OCI-LY1 (cell line): Measurements from ENCODE around the gene SENP8.
A peak's percentile ranks its signal among the peaks of the same experiment; 100 is the strongest.

Experiments
- H2AFZ ChIP-seq: fragments of 200-600 bp; sonication (generic), shearing (Covaris generic); 2 replicates; pipeline ENCODE4 v1.6.0; 2014; ENCODE audit warnings: antibody characterized with exemption, mild to moderate bottlenecking, low read length
- H3F3A ChIP-seq: fragments of 200-600 bp; sonication (generic), shearing (Covaris generic); 2 replicates; pipeline ENCODE4 v1.6.0; 2014; ENCODE audit warnings: mild to moderate bottlenecking, antibody characterized with exemption, low read length, moderate library complexity; ENCODE audit not compliant: insufficient read depth
- H3K27ac ChIP-seq: fragments of 200-600 bp; sonication (generic); 2 replicates; pipeline ENCODE4 v1.5.1; 2014; ENCODE audit warnings: low read length, mixed run types, mild to moderate bottlenecking, low read depth; ENCODE audit not compliant: poor library complexity, severe bottlenecking
- H3K27me3 ChIP-seq: fragments of 200-600 bp; sonication (generic); 2 replicates; pipeline ENCODE4 v1.6.0; 2014; ENCODE audit warnings: antibody characterized with exemption, mild to moderate bottlenecking, low read length, moderate library complexity; ENCODE audit not compliant: insufficient read depth
- H3K36me3 ChIP-seq: fragments of 200-600 bp; sonication (generic); 2 replicates; pipeline ENCODE4 v1.6.1; 2014; ENCODE audit warnings: mild to moderate bottlenecking, antibody characterized with exemption, low read length, moderate library complexity, mixed read lengths; ENCODE audit not compliant: insufficient read depth
- H3K4me1 ChIP-seq: fragments of 200-600 bp; sonication (generic); 2 replicates; pipeline ENCODE4 v1.5.1; 2014; ENCODE audit warnings: mild to moderate bottlenecking, low read length, moderate library complexity; ENCODE audit not compliant: insufficient read depth, severe bottlenecking
- H3K4me2 ChIP-seq: fragments of 200-600 bp; sonication (generic), shearing (Covaris generic); 2 replicates; pipeline ENCODE4 v1.6.1; 2014; ENCODE audit warnings: low read length
- H3K4me3 ChIP-seq: fragments of 200-600 bp; sonication (generic); 2 replicates; pipeline ENCODE4 v1.5.1; 2014; ENCODE audit warnings: low read length, low read depth, mild to moderate bottlenecking, mixed read lengths; ENCODE audit not compliant: poor library complexity, severe bottlenecking
- H3K79me2 ChIP-seq: fragments of 200-600 bp; shearing (Covaris generic); 2 replicates; pipeline ENCODE4 v1.6.1; 2016; ENCODE audit warnings: mixed run types, low read length, mixed read lengths; ENCODE audit not compliant: insufficient read depth
- H3K9ac ChIP-seq: fragments of 200-600 bp; sonication (generic), shearing (Covaris generic); 2 replicates; pipeline ENCODE4 v1.6.1; 2014; ENCODE audit warnings: mild to moderate bottlenecking, low read length, mixed read lengths
- H3K9me2 ChIP-seq: fragments of 200-600 bp; sonication (generic), shearing (Covaris generic); 2 replicates; pipeline ENCODE4 v1.6.1; 2014; ENCODE audit warnings: low read depth, mild to moderate bottlenecking, low read length, mixed read lengths
- H3K9me3 ChIP-seq: fragments of 200-600 bp; shearing (Covaris generic); 2 replicates; pipeline ENCODE4 v1.6.1; 2014; ENCODE audit warnings: low read length, mixed read lengths
- H4K20me1 ChIP-seq: fragments of 200-600 bp; sonication (generic), shearing (Covaris generic); 2 replicates; pipeline ENCODE4 v1.6.0; 2016; ENCODE audit warnings: mild to moderate bottlenecking, low read length; ENCODE audit not compliant: insufficient read depth
- CTCF ChIP-seq: fragments of 200-600 bp; sonication (generic), shearing (Covaris generic); IDR thresholded peaks from 2 replicates; pipeline ENCODE4 v1.5.1; 2017; ENCODE audit warnings: mild to moderate bottlenecking, antibody characterized with exemption, low read length, moderate library complexity, mixed read lengths
- EZH2 ChIP-seq: fragments of 200-600 bp; sonication (generic), shearing (Covaris generic); IDR thresholded peaks from 2 replicates; pipeline ENCODE4 v1.8.0; 2017; ENCODE audit warnings: borderline replicate concordance, mixed run types, mild to moderate bottlenecking, antibody characterized with exemption, low read length, moderate library complexity, mixed read lengths

Gene SENP8

GRCh38 chr15:72112805-72113204 is 5.4 kb upstream of the SENP8 start:
- Histone ChIP-seq H3K4me1 (peaks cover 48% of the 10 kb centered on the region), H3K36me3 (no peaks in the 10 kb centered on the region), H3K9me3 (no peaks in the 10 kb centered on the region), H3K4me3 (no peak overlapping the region), H2AFZ (no peak overlapping the region), H3K27ac (no peak overlapping the region), H3K27me3 (no peaks in the 10 kb centered on the region), H3K9me2 (no peaks in the 10 kb centered on the region), H4K20me1 (no peaks in the 10 kb centered on the region), H3K4me2 (0 out of 2 replicates have a peak overlapping the region, but pooled peaks have one; percentile 7), H3K9ac (no peak overlapping the region), H3F3A (no peaks in the 10 kb centered on the region), H3K79me2 (peaks cover 70% of the 10 kb centered on the region)
- TF ChIP-seq EZH2 (no peak), CTCF (no peak)

GRCh38 chr15:72113347-72114031 is 4.7 kb upstream of the SENP8 start:
- H3K4me1 ChIP-seq = peaks cover 41% of the 10 kb centered on the region
- no peaks in the 10 kb centered on the region for H3K27me3 ChIP-seq
- H3K9me3 ChIP-seq = no peaks in the 10 kb centered on the region
- TF ChIP-seq CTCF (no peak), EZH2 (no peak)
- no peak overlapping the region for H3K27ac ChIP-seq
- peaks cover 63% of the 10 kb centered on the region for H3K79me2 ChIP-seq
- H3F3A ChIP-seq = no peaks in the 10 kb centered on the region
- no peaks in the 10 kb centered on the region for H3K36me3 ChIP-seq
- H3K4me3 ChIP-seq = no peak overlapping the region
- no peak overlapping the region for H2AFZ ChIP-seq
- H4K20me1 ChIP-seq = no peaks in the 10 kb centered on the region
- H3K9ac ChIP-seq = no peak overlapping the region
- peak overlapping the region; percentile 7; the same call in 1 of the 2 replicates for H3K4me2 ChIP-seq
- H3K9me2 ChIP-seq = no peaks in the 10 kb centered on the region

GRCh38 chr15:72116731-72117485 is 1.3 kb upstream of the SENP8 start:
- no peaks in the 10 kb centered on the region for H3F3A ChIP-seq
- no peaks in the 10 kb centered on the region for H3K36me3 ChIP-seq
- no peak for TF ChIP-seq EZH2
- no peak for TF ChIP-seq CTCF
- H3K9me3 ChIP-seq = no peaks in the 10 kb centered on the region
- H3K9me2 ChIP-seq = no peaks in the 10 kb centered on the region
- peaks cover 53% of the 10 kb centered on the region for H3K4me1 ChIP-seq
- peak overlapping the region; percentile 59 for H3K27ac ChIP-seq
- H4K20me1 ChIP-seq = no peaks in the 10 kb centered on the region
- peak overlapping the region; percentile 93 for H3K4me2 ChIP-seq
- no peaks in the 10 kb centered on the region for H3K27me3 ChIP-seq
- peak overlapping the region; percentile 73 for H3K9ac ChIP-seq
- peak overlapping the region; percentile 87 for H3K4me3 ChIP-seq
- no peak overlapping the region for H2AFZ ChIP-seq
- peaks cover 43% of the 10 kb centered on the region for H3K79me2 ChIP-seq
